ENCODE results near the gene MAIP1.

GRCh38 chr2:200005675-200006074, 50.3 kb downstream of the MAIP1 start:
- TF ChIP-seq POLR2A (IDR thresholded peaks at IDR 0.05) (no peak), CTCF (IDR thresholded peaks at IDR 0.05) (no peak)
